HG03135 (cell line): Measurements from ENCODE around the gene ETNK2.

ENCODE experiments used
- ATAC-seq: cut with Tn5 transposase; IDR thresholded peaks from one replicate; pipeline ENCODE4 v1.9.1; 2021; ENCODE audit warnings: mild to moderate bottlenecking, moderate library complexity; ENCODE audit not compliant: unreplicated experiment

ETNK2 gene

GRCh38 chr1:204149635-204150565 lies 1.9 kb downstream of the ETNK2 start:
- ATAC-seq = no peak

- ATAC-seq = no peak
These were observed 2.7 kb downstream of the ETNK2 start for GRCh38 chr1:204149107-204149506.

- no peak for ATAC-seq
These were observed 4.1 kb downstream of the ETNK2 start for GRCh38 chr1:204147406-204148383.

GRCh38 chr1:204146965-204147364 lies 4.9 kb downstream of the ETNK2 start:
- no peak for ATAC-seq

- ATAC-seq = no peak
These were observed 5.5 kb downstream of the ETNK2 start for GRCh38 chr1:204146309-204146708.

GRCh38 chr1:204145033-204145504 lies 6.8 kb downstream of the ETNK2 start:
- no peak for ATAC-seq

GRCh38 chr1:204143276-204144041 lies 8.4 kb downstream of the ETNK2 start:
- no peak for ATAC-seq

GRCh38 chr1:204142032-204142974 lies 9.5 kb downstream of the ETNK2 start:
- no peak for ATAC-seq

GRCh38 chr1:204141131-204141530 lies 10.7 kb downstream of the ETNK2 start:
- no peak for ATAC-seq

GRCh38 chr1:204139952-204140351 lies 11.9 kb downstream of the ETNK2 start:
- no peak for ATAC-seq

GRCh38 chr1:204139088-204139487 lies 12.8 kb downstream of the ETNK2 start:
- no peak for ATAC-seq

GRCh38 chr1:204136814-204137213 lies 15.0 kb downstream of the ETNK2 start:
- no peak for ATAC-seq

GRCh38 chr1:204134103-204134502 lies 17.7 kb downstream of the ETNK2 start:
- ATAC-seq = no peak

GRCh38 chr1:204132718-204133117 lies 19.1 kb downstream of the ETNK2 start:
- ATAC-seq = no peak

- ATAC-seq = no peak
These were observed 19.9 kb downstream of the ETNK2 start for GRCh38 chr1:204131978-204132377.

GRCh38 chr1:204130981-204131892 lies 20.6 kb downstream of the ETNK2 start:
- no peak for ATAC-seq

GRCh38 chr1:204130178-204130577 lies 21.7 kb downstream of the ETNK2 start:
- no peak for ATAC-seq
